Measurements from ENCODE around the gene SCNN1A.

The SCNN1A gene

DNA sequence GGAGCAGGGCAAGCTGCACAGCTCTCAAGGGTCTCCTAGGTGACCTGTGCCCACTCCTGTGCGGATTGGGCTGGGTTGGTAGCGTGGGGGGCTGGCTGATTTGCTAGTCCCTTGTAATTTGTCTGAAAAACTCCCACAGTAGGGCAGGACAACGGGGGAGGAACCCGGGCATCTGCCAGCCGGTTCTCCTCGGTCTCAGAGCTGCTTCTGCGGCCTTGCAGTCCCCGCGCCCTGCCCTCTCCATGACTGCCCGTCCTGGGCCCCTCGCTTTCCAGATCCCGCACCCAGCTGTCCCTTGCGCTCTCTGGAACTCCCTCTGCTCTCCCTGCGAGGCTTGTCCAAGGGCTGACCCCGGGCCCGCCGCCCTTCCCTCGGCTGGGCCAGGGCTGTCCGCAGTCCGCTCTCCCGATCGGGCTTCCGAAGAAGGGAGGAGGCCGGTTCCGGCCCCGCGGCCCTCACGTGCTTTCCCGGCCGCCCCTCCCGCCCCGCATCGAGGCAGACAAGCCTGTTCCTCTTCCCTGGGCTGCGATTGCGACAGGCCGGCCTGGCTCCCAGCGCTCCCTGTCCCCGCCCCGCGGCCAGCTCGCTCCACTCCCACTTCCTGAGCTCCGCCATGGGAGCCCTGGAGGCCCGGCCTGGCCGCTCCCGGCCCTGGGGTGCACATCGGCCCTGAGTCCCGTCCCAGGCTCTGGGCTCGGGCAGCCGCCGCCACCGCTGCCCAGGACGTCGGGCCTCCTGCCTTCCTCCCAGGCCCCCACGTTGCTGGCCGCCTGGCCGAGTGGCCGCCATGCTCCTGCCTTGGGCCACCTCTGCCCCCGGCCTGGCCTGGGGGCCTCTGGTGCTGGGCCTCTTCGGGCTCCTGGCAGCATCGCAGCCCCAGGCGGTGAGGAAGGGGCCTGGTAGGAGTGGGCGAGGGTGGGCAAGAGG is 8.5 kb upstream of the SCNN1A start, which contains the start of gene LTBR:
TSS of gene LTBR (plus strand) at position 591 of the 927 bp plus-strand sequence. CDS start at position 788, 197 bp downstream.
- no peak for DNase-seq

DNA sequence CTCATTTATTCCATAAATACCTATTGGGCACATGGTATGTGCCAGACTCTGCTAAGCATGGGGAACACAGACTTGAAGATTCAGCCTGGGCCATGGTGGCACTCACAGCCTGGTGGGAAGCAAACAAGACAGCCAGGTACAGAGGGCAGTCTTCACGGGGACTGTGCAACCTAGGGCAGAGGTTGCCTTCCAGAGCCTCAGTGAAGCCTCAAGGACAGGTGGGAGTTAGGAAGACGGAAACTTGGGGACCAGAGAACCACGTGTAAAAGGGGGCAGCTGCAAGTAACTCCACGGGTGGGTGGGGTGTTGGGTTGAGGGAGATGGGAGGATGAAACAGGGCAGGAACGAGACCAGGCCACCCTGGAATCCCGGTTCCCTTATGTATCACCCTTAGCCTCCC is 7.6 kb upstream of the SCNN1A start:
- no peak for DNase-seq

GRCh38 chr12:6382371-6382770 is 7.0 kb upstream of the SCNN1A start:
- no peak for DNase-seq

DNA sequence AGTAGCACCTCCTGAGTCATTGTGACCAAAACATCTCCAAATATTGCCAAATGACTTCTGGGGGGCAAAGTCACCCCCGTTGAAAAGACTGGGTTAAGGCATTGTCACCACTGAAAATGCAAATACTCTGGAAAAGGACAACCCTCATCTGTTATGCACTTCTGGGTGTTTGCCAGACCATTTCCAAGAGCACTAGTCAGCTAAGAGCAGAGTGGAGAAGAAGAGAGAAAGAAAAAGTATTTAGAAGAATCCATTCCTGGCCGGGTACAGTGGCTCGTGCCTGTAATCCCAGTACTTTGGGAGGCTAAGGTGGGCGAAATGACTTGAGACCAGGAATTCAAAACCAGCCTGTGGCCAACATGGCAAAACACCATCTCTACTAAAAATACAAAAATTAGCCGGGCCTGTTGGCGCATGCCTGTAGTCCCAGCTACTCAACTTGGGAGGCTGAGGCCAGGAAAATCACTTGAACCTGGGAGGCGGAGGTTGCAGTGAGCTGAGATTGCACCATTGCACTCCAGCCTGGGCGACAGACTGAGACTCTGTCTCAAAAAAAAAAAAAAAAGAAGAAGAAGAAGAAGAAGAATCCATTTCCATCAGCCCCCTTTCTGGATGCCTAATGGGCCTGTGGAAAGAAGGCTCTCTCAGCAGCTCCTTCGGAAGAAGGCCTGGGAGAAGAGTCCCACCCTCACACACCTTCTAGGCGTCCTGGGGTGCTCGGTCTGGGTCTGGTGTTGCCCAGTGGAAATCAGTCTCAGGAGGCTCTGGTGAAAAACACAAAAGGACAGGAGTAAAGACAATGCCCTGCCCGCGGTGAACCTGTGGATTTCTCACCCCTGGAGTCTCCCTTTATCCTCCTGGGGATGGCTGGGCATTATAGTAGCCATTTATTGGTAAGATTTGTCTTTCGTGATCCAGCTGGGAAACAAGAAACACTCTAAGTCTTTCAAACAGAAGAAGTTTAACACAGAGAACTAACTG is 5.1 kb upstream of the SCNN1A start:
- DNase-seq = no peak

- no peak for DNase-seq
These were observed 3.5 kb upstream of the SCNN1A start for GRCh38 chr12:6378709-6379472.

GRCh38 chr12:6377667-6377994 is 2.3 kb upstream of the SCNN1A start:
- no peak for DNase-seq

- no peak for DNase-seq
These were observed 1.7 kb upstream of the SCNN1A start for GRCh38 chr12:6376870-6377666.

DNA sequence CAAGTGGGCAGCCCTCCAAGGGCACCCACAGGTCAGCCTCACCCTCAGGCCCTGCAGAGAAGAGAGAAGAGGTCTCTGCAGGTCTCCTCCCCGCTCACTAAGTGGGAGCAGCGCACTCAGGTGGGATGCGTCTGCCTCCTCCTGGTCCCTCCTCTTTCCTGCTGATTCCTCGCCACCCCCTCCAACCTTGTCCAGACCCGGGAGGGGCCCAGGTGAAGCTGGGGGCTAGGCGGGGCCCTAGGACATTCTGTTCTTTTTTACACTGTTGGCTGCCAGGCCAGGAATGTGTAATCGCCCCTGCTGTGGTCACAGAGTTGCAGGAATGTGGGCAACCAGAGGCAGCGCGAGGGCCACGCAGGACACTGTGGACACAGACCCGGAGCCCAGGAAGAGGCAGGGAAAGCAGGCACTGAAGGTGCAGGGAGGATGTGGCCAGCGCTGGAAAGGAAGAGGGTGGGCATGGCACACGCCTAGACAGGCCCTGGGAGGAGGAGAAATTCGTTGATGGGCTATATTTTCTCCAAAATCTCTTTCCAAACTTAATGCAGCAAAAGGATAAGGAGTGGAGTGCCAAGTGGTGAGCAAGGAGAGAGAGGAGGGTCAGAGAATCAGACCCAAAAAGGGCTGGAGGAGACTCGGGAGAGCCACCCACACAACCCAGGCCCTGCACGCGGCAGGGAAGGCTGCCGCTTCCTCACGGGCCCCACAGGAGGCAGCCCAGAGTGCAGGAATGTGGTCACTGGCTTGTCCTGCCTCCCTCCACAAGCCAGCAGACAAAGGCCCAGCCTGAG is 911 bp upstream of the SCNN1A start:
- DNase-seq = no peak

- DNase-seq = no peak
These were observed 590 bp downstream of the SCNN1A start for GRCh38 chr12:6374786-6375160.

- no peak for DNase-seq
These were observed 1.2 kb downstream of the SCNN1A start for GRCh38 chr12:6374028-6374785.

DNA sequence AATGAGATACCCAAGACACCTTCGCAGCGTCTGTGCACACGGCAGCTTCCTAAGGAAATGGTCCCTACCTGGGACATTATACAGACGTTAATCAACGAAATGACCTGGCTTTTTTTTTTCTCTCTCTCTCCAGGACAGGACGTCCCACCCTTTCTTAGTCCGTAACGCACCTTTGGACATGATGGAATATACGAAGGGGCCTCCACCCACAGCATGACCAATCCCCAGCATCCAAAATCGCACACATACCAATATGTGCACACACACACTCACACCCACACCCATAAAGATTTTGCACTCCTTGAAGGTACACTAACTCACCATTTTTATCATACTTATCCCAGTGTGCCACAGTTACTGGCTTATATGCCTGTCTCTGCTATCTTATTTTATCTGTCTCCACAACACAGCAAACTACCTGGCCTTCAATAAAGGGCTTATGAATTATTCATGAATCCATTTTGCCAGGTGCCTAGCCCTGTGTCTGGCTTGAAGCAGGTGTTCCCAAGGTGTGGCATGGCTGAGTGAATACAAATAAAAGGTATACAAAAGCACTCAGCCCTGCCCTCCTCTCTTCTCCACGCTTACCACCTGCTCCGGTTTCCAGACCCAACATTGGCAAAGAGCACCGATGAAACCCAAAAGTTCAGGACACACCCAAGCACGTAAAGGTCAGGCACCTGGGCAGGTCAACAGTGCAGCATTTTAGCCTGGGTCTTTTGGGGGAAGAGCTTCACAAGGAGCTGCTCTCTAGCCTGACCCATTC is 2.2 kb downstream of the SCNN1A start:
- DNase-seq = no peak

GRCh38 chr12:6372403-6373003 is 2.9 kb downstream of the SCNN1A start:
- DNase-seq = no peak

GRCh38 chr12:6370994-6371754 is 4.2 kb downstream of the SCNN1A start:
- no peak for DNase-seq

- DNase-seq = no peak
These were observed 4.8 kb downstream of the SCNN1A start for GRCh38 chr12:6370576-6370935.

GRCh38 chr12:6369916-6370575 is 5.3 kb downstream of the SCNN1A start:
- DNase-seq = no peak

DNA sequence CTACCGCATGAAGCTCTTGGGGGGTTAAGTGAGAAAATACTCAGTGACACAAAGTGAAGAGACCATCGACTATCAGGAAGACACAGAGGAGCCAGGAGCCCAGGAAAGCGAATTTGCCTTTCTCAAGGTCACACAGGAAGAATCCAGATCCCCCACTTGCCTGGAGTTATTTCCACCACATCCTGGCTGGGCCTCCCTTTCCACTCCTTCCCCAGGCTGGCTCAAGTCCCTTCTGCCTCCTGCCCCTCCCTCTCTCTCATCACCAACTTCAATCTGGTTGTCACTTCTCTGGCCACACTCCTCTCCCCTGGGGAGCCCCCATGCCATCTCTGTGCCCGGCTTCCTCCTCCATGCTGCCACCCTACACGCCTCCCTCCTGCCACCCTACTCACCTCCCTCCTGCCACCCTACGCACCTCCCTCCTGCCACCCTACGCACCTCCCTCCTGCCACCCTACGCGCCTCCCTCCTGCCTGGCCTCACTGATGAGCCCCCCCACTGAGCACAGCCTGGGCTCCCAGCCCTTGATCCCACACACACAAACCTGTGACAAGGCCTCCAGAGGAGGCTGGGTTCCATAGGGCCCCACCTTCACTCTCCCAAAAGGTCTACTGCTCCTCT is 6.3 kb downstream of the SCNN1A start:
- DNase-seq = no peak

All from T-helper 9 cell (primary cell).